ENCODE results near the gene CHRNB4.
"Not testable (repeated sequence)": the region's sequence is repeated elsewhere in the genome, so short reads cannot be mapped to it uniquely, and the experiment has no call there.

Gene CHRNB4

GRCh38 chr15:78616506-78616905 is 24.5 kb downstream of the CHRNB4 start:
- no peak for DNase-seq (ENCODE audit: low read depth)

- DNase-seq (ENCODE audit: low read depth): no peak
Observed at GRCh38 chr15:78615151-78615589, 25.8 kb downstream of the CHRNB4 start.

- DNase-seq (ENCODE audit: low read depth): no peak
Observed at GRCh38 chr15:78614021-78614420, 27.0 kb downstream of the CHRNB4 start.

GRCh38 chr15:78609551-78609950 is 31.5 kb downstream of the CHRNB4 start:
- not testable (repeated sequence) for DNase-seq (ENCODE audit: low read depth)

GRCh38 chr15:78605680-78606079 is 35.3 kb downstream of the CHRNB4 start:
- DNase-seq (ENCODE audit: low read depth): no peak

GRCh38 chr15:78605201-78605600 is 35.8 kb downstream of the CHRNB4 start:
- DNase-seq (ENCODE audit: low read depth): no peak

GRCh38 chr15:78604420-78604819 is 36.6 kb downstream of the CHRNB4 start:
- no peak for DNase-seq (ENCODE audit: low read depth)

- DNase-seq (ENCODE audit: low read depth): no peak
Observed at GRCh38 chr15:78603467-78603866, 37.5 kb downstream of the CHRNB4 start.

- DNase-seq (ENCODE audit: low read depth): no peak
Observed at GRCh38 chr15:78599189-78599588, 41.8 kb downstream of the CHRNB4 start.

GRCh38 chr15:78598348-78598747 is 42.7 kb downstream of the CHRNB4 start:
- no peak for DNase-seq (ENCODE audit: low read depth)

GRCh38 chr15:78597583-78597982 is 43.4 kb downstream of the CHRNB4 start:
- DNase-seq (ENCODE audit: low read depth): no peak

- no peak for DNase-seq (ENCODE audit: low read depth)
Observed at GRCh38 chr15:78574944-78575343, 66.1 kb downstream of the CHRNB4 start.
